Activated CD4-positive, alpha-beta T cell treated with anti-CD3 and anti-CD28 coated beads, Interleukin-2, amount 50 U/mL, for 1 hour (primary cell): ENCODE data around the gene LRRTM3.

ENCODE experiments used
- DNase-seq: peaks from one replicate; pipeline ENCODE4 v3.0.0-alpha.2; 2020

LRRTM3 gene

GRCh38 chr10:67144530-67144929 is 218.7 kb downstream of the LRRTM3 start:
- DNase-seq = no peak
